ENCODE measurements around the gene MMS19. TPM values are rescaled to one million over a fixed set of nuclear protein-coding genes. Genes with fewer than 3 reads are reported as not detected.

Gene MMS19
- total and polyA plus RNA-seq, 12 donors, result 38.7 to 139 (median 64.7) TPM

DNA sequence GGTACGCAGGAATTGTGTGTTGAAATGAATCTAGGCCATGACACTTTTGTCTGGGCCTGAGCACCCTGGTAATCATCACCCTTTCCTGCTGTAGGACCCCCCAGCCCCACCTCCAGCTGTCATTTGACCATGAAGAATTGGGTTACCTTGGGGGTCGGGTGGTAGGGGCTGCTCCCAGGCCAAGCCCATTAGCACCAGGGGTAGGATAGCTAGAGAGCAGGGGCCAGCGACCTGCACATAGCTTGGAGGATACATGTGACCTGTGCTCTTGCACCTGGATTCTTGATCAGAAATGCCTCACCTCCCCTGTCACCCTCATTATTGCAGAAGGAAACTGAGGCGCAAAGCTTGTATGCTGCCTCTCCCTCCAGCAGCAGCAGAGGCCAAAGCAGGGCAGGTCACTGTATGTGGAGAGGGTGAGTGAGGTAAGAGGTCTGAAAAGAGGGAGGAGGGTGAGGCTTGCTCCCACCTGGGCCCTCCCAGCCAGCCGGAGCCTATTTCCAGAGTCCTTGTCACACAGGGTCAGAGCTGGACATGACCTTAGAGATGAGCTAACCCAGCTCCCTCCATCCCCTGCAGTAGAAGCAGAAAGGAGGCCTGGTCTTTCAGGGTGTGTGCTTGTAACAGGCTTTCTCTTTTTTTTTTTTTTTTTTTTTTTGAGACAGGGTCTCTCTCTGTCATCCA lies 39.1 kb upstream of the MMS19 start:
- Histone ChIP-seq H3K4me3 (no peak overlapping the region), H3K27me3 (no peaks in the 10 kb centered on the region), H3K36me3 (replicated peaks in 1 of 2) (no peaks in the 10 kb centered on the region), H3K27ac (no peak overlapping the region), H3K9me3 (replicated peaks in 1 of 3) (no peaks in the 10 kb centered on the region), H3K4me1 (replicated peaks in 1 of 2) (peaks cover 5 to 8% of the 10 kb centered on the region in 2 donors)
- DNase-seq, result no peak
- WGBS, 4 donors, result 68 to 84% (median 83%) methylated on average over 3 to 5 of the region's 5 CpGs
- TF ChIP-seq, protein P1, sequence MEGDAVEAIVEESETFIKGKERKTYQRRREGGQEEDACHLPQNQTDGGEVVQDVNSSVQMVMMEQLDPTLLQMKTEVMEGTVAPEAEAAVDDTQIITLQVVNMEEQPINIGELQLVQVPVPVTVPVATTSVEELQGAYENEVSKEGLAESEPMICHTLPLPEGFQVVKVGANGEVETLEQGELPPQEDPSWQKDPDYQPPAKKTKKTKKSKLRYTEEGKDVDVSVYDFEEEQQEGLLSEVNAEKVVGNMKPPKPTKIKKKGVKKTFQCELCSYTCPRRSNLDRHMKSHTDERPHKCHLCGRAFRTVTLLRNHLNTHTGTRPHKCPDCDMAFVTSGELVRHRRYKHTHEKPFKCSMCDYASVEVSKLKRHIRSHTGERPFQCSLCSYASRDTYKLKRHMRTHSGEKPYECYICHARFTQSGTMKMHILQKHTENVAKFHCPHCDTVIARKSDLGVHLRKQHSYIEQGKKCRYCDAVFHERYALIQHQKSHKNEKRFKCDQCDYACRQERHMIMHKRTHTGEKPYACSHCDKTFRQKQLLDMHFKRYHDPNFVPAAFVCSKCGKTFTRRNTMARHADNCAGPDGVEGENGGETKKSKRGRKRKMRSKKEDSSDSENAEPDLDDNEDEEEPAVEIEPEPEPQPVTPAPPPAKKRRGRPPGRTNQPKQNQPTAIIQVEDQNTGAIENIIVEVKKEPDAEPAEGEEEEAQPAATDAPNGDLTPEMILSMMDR (IDR thresholded peaks at IDR 0.05), result no peak
- no peak for TF ChIP-seq POLR2A (IDR thresholded peaks at IDR 0.05)
- intact Hi-C loops (cut with DNase I), result no loop called here

DNA sequence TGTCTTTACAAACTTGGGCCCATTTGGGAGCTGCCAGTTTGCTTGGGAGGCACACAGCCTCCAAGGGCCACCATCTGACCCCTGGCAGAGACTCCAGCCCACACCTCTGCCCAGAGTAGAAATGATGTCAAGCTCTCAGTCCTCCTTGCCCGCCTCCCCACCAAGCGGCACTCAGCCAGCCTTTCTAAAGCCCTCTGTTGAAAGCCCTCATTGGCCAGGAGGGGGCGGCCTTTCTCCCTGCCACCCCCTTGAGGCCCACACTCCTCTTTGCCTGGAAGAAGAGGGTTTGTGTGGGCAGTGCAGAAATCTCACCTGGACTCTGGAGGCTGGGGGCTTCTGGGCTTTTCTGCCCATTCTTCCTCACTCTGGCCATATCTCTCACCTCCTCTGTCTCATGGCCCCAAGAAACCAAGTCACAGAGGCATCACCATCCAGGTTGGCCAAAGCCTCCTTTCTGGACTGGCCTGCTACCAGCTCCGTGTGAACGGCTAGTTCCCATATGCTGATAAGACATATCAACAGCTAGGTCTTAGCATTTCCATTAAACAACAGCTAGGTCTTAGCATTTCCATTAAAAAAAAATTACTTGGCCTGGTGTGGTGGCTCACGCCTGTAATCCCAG lies 36.6 kb upstream of the MMS19 start:
- Histone ChIP-seq H3K9me3 (replicated peaks in 1 of 3) (no peaks in the 10 kb centered on the region), H3K27me3 (no peaks in the 10 kb centered on the region), H3K4me1 (replicated peaks in 1 of 2) (no peaks in the 10 kb centered on the region), H3K27ac (no peak overlapping the region), H3K36me3 (replicated peaks in 1 of 2) (no peaks in the 10 kb centered on the region), H3K4me3 (no peak overlapping the region)
- DNase-seq, result peak in 3 of 7 donors; percentile 34 to 46 (median 44)
- intact Hi-C loops (cut with DNase I), result no loop called here
- WGBS, 4 donors, result 85 to 92% (median 86%) methylated on average over 4 to 6 of the region's 6 CpGs
- TF ChIP-seq, protein P1 (IDR thresholded peaks at IDR 0.05), result peak; percentile 9 to 45 (median 28)
- no peak for TF ChIP-seq POLR2A (IDR thresholded peaks at IDR 0.05)

DNA sequence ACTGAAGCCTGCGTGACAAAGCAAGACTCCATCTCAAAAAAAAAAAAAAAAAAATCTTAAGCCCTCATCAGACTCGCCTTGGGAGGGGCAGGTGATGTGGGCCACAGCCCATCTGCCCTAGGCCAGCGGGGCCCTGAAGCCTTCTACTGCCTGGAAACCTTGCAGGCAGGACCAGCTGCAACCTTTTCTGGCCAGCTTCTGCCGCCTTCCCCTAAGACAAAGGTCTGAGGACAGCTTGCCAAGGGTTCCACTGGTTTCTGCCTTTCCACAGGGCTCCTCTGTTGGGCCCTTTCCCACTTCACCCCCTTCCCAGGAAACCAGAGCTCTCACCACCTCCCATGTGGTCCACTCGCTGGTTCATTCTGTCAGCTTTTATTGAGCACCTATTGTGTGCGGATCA lies 35.7 kb upstream of the MMS19 start:
- H3K9me3 ChIP-seq (replicated peaks in 1 of 3), result no peaks in the 10 kb centered on the region
- H3K27ac ChIP-seq, result no peak overlapping the region
- no peak overlapping the region for H3K4me3 ChIP-seq
- H3K36me3 ChIP-seq (replicated peaks in 1 of 2), result no peaks in the 10 kb centered on the region
- H3K4me1 ChIP-seq (replicated peaks in 1 of 2), result no peaks in the 10 kb centered on the region
- 79 to 90% (median 83%) methylated on average over 6 of the region's 6 CpGs for WGBS, 4 donors
- no peak for DNase-seq
- no peaks in the 10 kb centered on the region for H3K27me3 ChIP-seq
- TF ChIP-seq, protein P1 (IDR thresholded peaks at IDR 0.05), result no peak
- no peak for TF ChIP-seq POLR2A (IDR thresholded peaks at IDR 0.05)
- intact Hi-C loops (cut with DNase I), result no loop called here

DNA sequence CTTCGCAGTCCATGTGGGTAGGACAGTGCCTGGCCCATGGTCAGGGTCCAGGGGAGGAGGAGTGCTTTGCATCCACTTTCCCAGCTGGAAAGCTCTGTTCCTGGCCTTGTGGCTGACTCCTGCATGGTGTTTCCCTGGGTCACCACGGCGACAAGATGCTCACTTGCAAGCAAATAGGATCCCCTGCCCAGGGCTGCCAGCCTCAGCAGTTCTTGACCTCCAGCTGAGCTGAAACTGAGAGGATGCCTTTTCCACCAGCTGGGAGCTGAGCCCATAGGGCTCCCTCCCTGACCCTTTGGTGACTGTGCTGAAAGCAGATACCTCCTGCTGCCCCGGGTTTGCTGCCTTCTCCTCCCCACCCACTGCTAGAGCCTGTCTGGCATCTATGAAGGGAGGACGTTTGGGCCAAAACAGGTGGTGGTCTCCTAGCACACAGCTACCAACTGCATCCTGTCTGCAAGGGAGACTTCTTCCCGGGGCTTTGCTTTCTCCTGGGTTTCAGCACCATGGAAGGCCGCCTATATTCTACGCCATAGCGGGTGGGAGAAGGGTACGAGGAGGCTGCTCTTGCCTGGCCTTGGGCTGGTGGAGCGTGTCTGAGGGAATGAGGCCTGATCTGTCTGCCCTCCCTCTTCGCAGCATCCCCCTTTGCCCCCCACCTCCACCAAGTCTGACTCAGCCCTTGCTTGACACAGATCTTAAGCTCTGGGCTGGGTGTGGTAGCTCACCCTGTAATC lies 34.9 kb upstream of the MMS19 start:
- intact Hi-C loops (cut with DNase I), result no loop called here
- no peaks in the 10 kb centered on the region for H3K4me1 ChIP-seq (replicated peaks in 1 of 2)
- no peaks in the 10 kb centered on the region for H3K9me3 ChIP-seq (replicated peaks in 1 of 3)
- whole genome bisulfite sequencing, 4 donors, result 79 to 88% (median 79%) methylated on average over 9 to 12 of the region's 12 CpGs
- H3K4me3 ChIP-seq, result no peak overlapping the region
- TF ChIP-seq, protein P1 (IDR thresholded peaks at IDR 0.05), result no peak
- TF ChIP-seq POLR2A (IDR thresholded peaks at IDR 0.05), result no peak
- no peaks in the 10 kb centered on the region for H3K27me3 ChIP-seq
- no peak for DNase-seq
- no peaks in the 10 kb centered on the region for H3K36me3 ChIP-seq (replicated peaks in 1 of 2)
- H3K27ac ChIP-seq, result no peak overlapping the region

All from adrenal gland (tissue), 12 donors.